ENCODE results near the gene C1QA.
"Not testable (repeated sequence)": the region's sequence is repeated elsewhere in the genome, so short reads cannot be mapped to it uniquely, and the experiment has no call there.

C1QA gene

GRCh38 chr1:22639286-22639685, 2.9 kb downstream of the C1QA start:
- FAIRE-seq = no peak
- DNase-seq (ENCODE audit: low spot score) = peak; percentile 39

- no peak for DNase-seq (ENCODE audit: low spot score)
Observed at GRCh38 chr1:22641247-22641646, 4.8 kb downstream of the C1QA start.

GRCh38 chr1:22641906-22642636, 5.6 kb downstream of the C1QA start:
- FAIRE-seq (peak; percentile 85), DNase-seq (ENCODE audit: low spot score) (peak; percentile 85)

More at GRCh38 chr1:22641247-22641646, 4.8 kb downstream of the C1QA start:
- FAIRE-seq = peak; percentile 32

- no peak for DNase-seq (ENCODE audit: low spot score)
- FAIRE-seq = no peak
Observed at GRCh38 chr1:22643381-22643780, 7.0 kb downstream of the C1QA start, which contains the start of gene C1QC. TSS of gene C1QC (plus strand) at chr1:22643633. CDS start at chr1:22644024, 391 bp downstream.

- DNase-seq (ENCODE audit: low spot score) (no peak), FAIRE-seq (no peak)
Observed at GRCh38 chr1:22643928-22644327, 7.5 kb downstream of the C1QA start.

- DNase-seq (ENCODE audit: low spot score) (no peak), FAIRE-seq (no peak)
Observed at GRCh38 chr1:22645931-22646330, 9.5 kb downstream of the C1QA start.

GRCh38 chr1:22646384-22646783, 10.0 kb downstream of the C1QA start:
- DNase-seq (ENCODE audit: low spot score) = no peak
- no peak for FAIRE-seq

- FAIRE-seq = peak; percentile 90
- no peak for DNase-seq (ENCODE audit: low spot score)
Observed at GRCh38 chr1:22650089-22650693, 13.8 kb downstream of the C1QA start.

- FAIRE-seq (no peak), DNase-seq (ENCODE audit: low spot score) (no peak)
Observed at GRCh38 chr1:22651941-22652856, 15.8 kb downstream of the C1QA start.

- FAIRE-seq = no peak
- DNase-seq (ENCODE audit: low spot score) = no peak
Observed at GRCh38 chr1:22652881-22653316, 16.5 kb downstream of the C1QA start, which contains the start of gene C1QB. TSS of gene C1QB (plus strand) at chr1:22653236. CDS start at chr1:22659463, 6,227 bp downstream.

- DNase-seq (ENCODE audit: low spot score) = no peak
- no peak for FAIRE-seq
Observed at GRCh38 chr1:22654692-22655091, 18.3 kb downstream of the C1QA start.

GRCh38 chr1:22658385-22659163, 22.1 kb downstream of the C1QA start:
- no peak for DNase-seq (ENCODE audit: low spot score)
- FAIRE-seq = peak; percentile 79

- FAIRE-seq = no peak
- no peak for DNase-seq (ENCODE audit: low spot score)
Observed at GRCh38 chr1:22660716-22661241, 24.4 kb downstream of the C1QA start.

GRCh38 chr1:22661880-22662279, 25.5 kb downstream of the C1QA start:
- FAIRE-seq = no peak
- DNase-seq (ENCODE audit: low spot score) = no peak

- FAIRE-seq = peak; percentile 20
Observed at GRCh38 chr1:22662318-22662717, 25.9 kb downstream of the C1QA start.

GRCh38 chr1:22662986-22663408, 26.6 kb downstream of the C1QA start:
- DNase-seq (ENCODE audit: low spot score) = no peak
- no peak for FAIRE-seq

More at GRCh38 chr1:22662318-22662717, 25.9 kb downstream of the C1QA start:
- no peak for DNase-seq (ENCODE audit: low spot score)

- no peak for FAIRE-seq
- DNase-seq (ENCODE audit: low spot score) = peak; percentile 68
Observed at GRCh38 chr1:22665752-22666151, 29.3 kb downstream of the C1QA start.

- DNase-seq (ENCODE audit: low spot score) (no peak), FAIRE-seq (no peak)
Observed at GRCh38 chr1:22666412-22666811, 30.0 kb downstream of the C1QA start.

- not testable (repeated sequence) for FAIRE-seq; DNase-seq (ENCODE audit: low spot score)
Observed at GRCh38 chr1:22668840-22669239, 32.4 kb downstream of the C1QA start.

- no peak for FAIRE-seq
- no peak for DNase-seq (ENCODE audit: low spot score)
Observed at GRCh38 chr1:22670352-22670975, 34.0 kb downstream of the C1QA start.

Measured in urothelium cell line (cell line).